ENCODE measurements around the gene STARD3NL.

The STARD3NL gene

DNA sequence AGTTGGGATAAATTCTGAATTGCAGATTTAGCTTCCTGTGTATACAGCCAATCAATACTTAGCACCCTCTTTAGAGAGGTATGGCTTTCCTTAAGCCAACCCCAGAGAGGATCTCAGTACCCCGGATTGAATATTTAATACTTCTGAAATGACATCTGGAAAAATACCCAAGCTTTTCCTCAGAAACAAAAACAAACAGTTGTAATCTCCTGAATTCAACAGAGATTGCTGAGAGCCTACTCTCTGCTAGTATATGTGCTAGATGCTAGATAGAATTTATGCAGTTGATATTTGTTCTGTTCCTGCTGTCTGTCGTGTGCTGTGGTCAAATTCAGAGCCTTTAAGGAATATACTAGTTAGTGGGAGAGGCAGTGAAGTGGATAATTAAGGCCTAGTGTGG lies 21.1 kb downstream of the STARD3NL start:
- H3K36me3 ChIP-seq (ENCODE audit: insufficient read depth, low read length) = no peaks in the 10 kb centered on the region; the same call in none of the 2 replicates
- no peak overlapping the region for H3K4me2 ChIP-seq (ENCODE audit: insufficient read depth, low read length)
- H2AFZ ChIP-seq (ENCODE audit: low read depth, low read length) = no peak overlapping the region
- H3K27me3 ChIP-seq (ENCODE audit: insufficient read depth, low read length, poor library complexity) = no peaks in the 10 kb centered on the region
- DNase-seq (no peak), ATAC-seq (ENCODE audit: insufficient read depth, low read depth) (no peak)
- H3K79me2 ChIP-seq (ENCODE audit: insufficient read depth, low read length) = peaks cover 72% of the 10 kb centered on the region
- no peak overlapping the region for H3K4me3 ChIP-seq (ENCODE audit: low read depth in 1 of 2, low read length in 2 of 2)
- H3K27ac ChIP-seq (ENCODE audit: low read length) = no peak overlapping the region
- H4K20me1 ChIP-seq (ENCODE audit: insufficient read depth, low read length) = peaks cover 24% of the 10 kb centered on the region; the same call in 1 of the 2 replicates
- peaks cover 20% of the 10 kb centered on the region for H3K4me1 ChIP-seq (ENCODE audit: insufficient read depth, low read length)
- no peak overlapping the region for H3K9ac ChIP-seq (ENCODE audit: low read depth, low read length)
- TF ChIP-seq CTCF (IDR thresholded peaks at IDR 0.05; ENCODE audit: borderline replicate concordance, extremely low read depth, low read length, poor library complexity, severe bottlenecking) = no peak
- TF ChIP-seq EZH2 (IDR thresholded peaks at IDR 0.05; ENCODE audit: borderline replicate concordance, low read depth, low read length, severe bottlenecking) = no peak
- H3K9me3 ChIP-seq (ENCODE audit: insufficient read depth, low read length, severe bottlenecking) = no peaks in the 10 kb centered on the region

DNA sequence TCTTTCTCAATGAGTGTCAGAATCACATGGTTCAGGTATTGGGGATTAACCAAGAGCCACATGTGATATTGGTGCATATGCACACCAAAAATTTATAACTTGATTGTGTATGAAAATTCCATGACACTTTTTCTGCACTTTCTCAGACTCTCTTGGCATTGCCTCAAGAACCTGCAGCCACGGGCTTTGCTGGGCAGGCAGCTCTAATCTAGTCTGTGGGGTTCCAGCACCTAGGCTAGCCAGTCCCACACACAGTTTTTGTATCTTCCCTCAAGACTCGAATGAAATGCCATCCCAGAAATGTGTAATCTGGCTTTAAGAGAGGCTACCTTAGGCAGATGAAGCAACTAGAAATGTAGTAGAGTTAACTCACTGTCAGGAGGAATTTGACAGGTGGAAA lies 21.7 kb downstream of the STARD3NL start:
- Histone ChIP-seq H3K36me3 (ENCODE audit: insufficient read depth, low read length) (no peaks in the 10 kb centered on the region; the same call in none of the 2 replicates), H3K4me1 (ENCODE audit: insufficient read depth, low read length) (peaks cover 20% of the 10 kb centered on the region), H3K79me2 (ENCODE audit: insufficient read depth, low read length) (peaks cover 68% of the 10 kb centered on the region), H3K27me3 (ENCODE audit: insufficient read depth, low read length, poor library complexity) (no peaks in the 10 kb centered on the region), H3K4me2 (ENCODE audit: insufficient read depth, low read length) (no peak overlapping the region), H2AFZ (ENCODE audit: low read depth, low read length) (no peak overlapping the region), H4K20me1 (ENCODE audit: insufficient read depth, low read length) (peaks cover 24% of the 10 kb centered on the region; the same call in 1 of the 2 replicates), H3K9ac (ENCODE audit: low read depth, low read length) (no peak overlapping the region), H3K27ac (ENCODE audit: low read length) (no peak overlapping the region), H3K4me3 (ENCODE audit: low read depth in 1 of 2, low read length in 2 of 2) (no peak overlapping the region), H3K9me3 (ENCODE audit: insufficient read depth, low read length, severe bottlenecking) (no peaks in the 10 kb centered on the region)
- DNase-seq (no peak), ATAC-seq (ENCODE audit: insufficient read depth, low read depth) (no peak)
- TF ChIP-seq CTCF (IDR thresholded peaks at IDR 0.05; ENCODE audit: borderline replicate concordance, extremely low read depth, low read length, poor library complexity, severe bottlenecking) (no peak), EZH2 (IDR thresholded peaks at IDR 0.05; ENCODE audit: borderline replicate concordance, low read depth, low read length, severe bottlenecking) (no peak)

GRCh38 chr7:38206071-38206470 lies 28.0 kb downstream of the STARD3NL start:
- ATAC-seq (ENCODE audit: insufficient read depth, low read depth) = no peak
- no peak overlapping the region for H3K9ac ChIP-seq (ENCODE audit: low read depth, low read length)
- TF ChIP-seq EZH2 (IDR thresholded peaks at IDR 0.05; ENCODE audit: borderline replicate concordance, low read depth, low read length, severe bottlenecking) (no peak), CTCF (IDR thresholded peaks at IDR 0.05; ENCODE audit: borderline replicate concordance, extremely low read depth, low read length, poor library complexity, severe bottlenecking) (no peak)

More at GRCh38 chr7:38206071-38206470, 28.0 kb downstream of the STARD3NL start:
- no peak for DNase-seq
- Histone ChIP-seq H3K4me3 (ENCODE audit: low read depth in 1 of 2, low read length in 2 of 2) (no peak overlapping the region), H3K36me3 (ENCODE audit: insufficient read depth, low read length) (peaks cover 29% of the 10 kb centered on the region), H3K9me3 (ENCODE audit: insufficient read depth, low read length, severe bottlenecking) (no peaks in the 10 kb centered on the region), H3K4me2 (ENCODE audit: insufficient read depth, low read length) (no peak overlapping the region), H3K4me1 (ENCODE audit: insufficient read depth, low read length) (no peaks in the 10 kb centered on the region), H3K27me3 (ENCODE audit: insufficient read depth, low read length, poor library complexity) (no peaks in the 10 kb centered on the region), H2AFZ (ENCODE audit: low read depth, low read length) (no peak overlapping the region), H4K20me1 (ENCODE audit: insufficient read depth, low read length) (peaks cover 3% of the 10 kb centered on the region; the same call in 1 of the 2 replicates), H3K79me2 (ENCODE audit: insufficient read depth, low read length) (peaks cover 20% of the 10 kb centered on the region), H3K27ac (ENCODE audit: low read length) (no peak overlapping the region)
